Panc1 (cell line): ENCODE measurements around the gene CBARP. TPM values are rescaled to one million over a fixed set of nuclear protein-coding genes. Genes with fewer than 3 reads are reported as not detected.

ENCODE experiments used
- ATAC-seq: fragments of 200-7000 bp; cut with Tn5 transposase; 2 replicates; pipeline ENCODE4 v1.9.1; 2020; ENCODE audit warnings: mild to moderate bottlenecking, moderate library complexity
- BruUV-seq: library from RNA; stranded (reverse); fragments of 400-500 nt; replicated peaks from 2 replicates; lab custom pipeline; 2021; lab: Mats Ljungman, UMichigan
- CTCF ChIA-PET: fragments of 300-600 bp; sonication (Branson Sonifier 250); formaldehyde crosslinking; loops from one replicate; lab custom pipeline; 2022; ENCODE audit warnings: antibody characterized with exemption; lab: Charles Lee
- POLR2A ChIA-PET: fragments of 300-600 bp; sonication (Branson Sonifier 250); formaldehyde crosslinking; loops from one replicate; lab custom pipeline; 2022; ENCODE audit warnings: antibody characterized with exemption; lab: Charles Lee
- DNase-seq: peaks from one replicate; pipeline ENCODE4 v3.0.0-alpha.2; 2010; ENCODE audit warnings: low read depth, low spot score
- H3K27ac ChIP-seq: 2 replicates; pipeline ENCODE4 v1.5.1; 2011; ENCODE audit warnings: mild to moderate bottlenecking, low read length, inconsistent platforms
- H3K27me3 ChIP-seq: fragments of 200-500 bp; sonication (Bioruptor generic); 2 replicates; pipeline ENCODE4 v1.6.0; 2014; ENCODE audit warnings: low read length, inconsistent platforms; ENCODE audit not compliant: control insufficient read depth, insufficient read depth
- H3K36me3 ChIP-seq: fragments of 200-500 bp; sonication (Bioruptor generic); 2 replicates; pipeline ENCODE4 v1.5.1; 2014; ENCODE audit warnings: inconsistent platforms, mild to moderate bottlenecking, low read length, moderate library complexity; ENCODE audit not compliant: control insufficient read depth, insufficient read depth
- H3K4me1 ChIP-seq: 2 replicates; pipeline ENCODE4 v1.5.1; 2011; ENCODE audit warnings: inconsistent platforms, mild to moderate bottlenecking, low read length, moderate library complexity; ENCODE audit not compliant: control insufficient read depth, insufficient read depth
- H3K4me3 ChIP-seq, 2 experiments: 2 replicates each; pipeline ENCODE4 v1.5.1; 2011 to 2012; ENCODE audit warnings: low read depth in 2 of 2, low read length in 2 of 2, mild to moderate bottlenecking in 2 of 2, inconsistent platforms in 1 of 2, moderate library complexity in 1 of 2
- H3K9me3 ChIP-seq: fragments of 200-500 bp; sonication (Bioruptor generic); 2 replicates; pipeline ENCODE4 v1.5.1; 2014; ENCODE audit warnings: low read depth, mild to moderate bottlenecking, inconsistent platforms, low read length, moderate library complexity; ENCODE audit not compliant: control insufficient read depth, insufficient read depth
- POLR2AphosphoS5 ChIP-seq: IDR thresholded peaks from 2 replicates; pipeline ENCODE4 v1.6.1; 2012; ENCODE audit warnings: mild to moderate bottlenecking, low read depth, low read length, moderate library complexity
- SIN3A ChIP-seq: IDR thresholded peaks from 2 replicates; pipeline ENCODE4 v1.6.1; 2012; ENCODE audit warnings: low read depth, mild to moderate bottlenecking, low read length, moderate library complexity, borderline replicate concordance; ENCODE audit not compliant: insufficient read depth
- TCF7L2 ChIP-seq: IDR thresholded peaks from 2 replicates; pipeline ENCODE4 v1.6.1; 2011; ENCODE audit warnings: mild to moderate bottlenecking, low read depth, low read length, inconsistent platforms
- in situ Hi-C: cut with HindIII; loops from 2 replicates; pipeline ENCODE4 v1.10.0; 2016; ENCODE audit warnings: low sequenced_read_pairs, low pct_unique_long_range_greater_than_20kb
- intact Hi-C: fragments of 100-400 bp; cut with micrococcal nuclease; formaldehyde crosslinking; loops from one replicate; pipeline ENCODE4 v1.10.0; 2022; ENCODE audit not compliant: unreplicated experiment
- total RNA-seq: library from RNA; stranded (reverse); gene quantifications from one replicate; pipeline ENCODE4 v1.2.1, GENCODE V29; 2021; ENCODE audit not compliant: unreplicated experiment
- TF ChIP-seq, protein P1 (sequence below), 2 experiments: IDR thresholded peaks; 2 replicates each; pipeline ENCODE4 v1.6.1; 2011 to 2012; ENCODE audit warnings: low read depth in 2 of 2, control low read depth in 1 of 2, low read length in 1 of 2, mild to moderate bottlenecking in 1 of 2, moderate library complexity in 1 of 2; ENCODE audit not compliant: insufficient read depth in 1 of 2
- TF ChIP-seq, protein P2 (sequence below): fragments of 450-650 bp; IDR thresholded peaks from 2 replicates; pipeline ENCODE4 v1.5.1; 2017; ENCODE audit warnings: mild to moderate bottlenecking

Gene CBARP
- total RNA-seq, 1 experiment from 2014 or later = 14.5 TPM

DNA sequence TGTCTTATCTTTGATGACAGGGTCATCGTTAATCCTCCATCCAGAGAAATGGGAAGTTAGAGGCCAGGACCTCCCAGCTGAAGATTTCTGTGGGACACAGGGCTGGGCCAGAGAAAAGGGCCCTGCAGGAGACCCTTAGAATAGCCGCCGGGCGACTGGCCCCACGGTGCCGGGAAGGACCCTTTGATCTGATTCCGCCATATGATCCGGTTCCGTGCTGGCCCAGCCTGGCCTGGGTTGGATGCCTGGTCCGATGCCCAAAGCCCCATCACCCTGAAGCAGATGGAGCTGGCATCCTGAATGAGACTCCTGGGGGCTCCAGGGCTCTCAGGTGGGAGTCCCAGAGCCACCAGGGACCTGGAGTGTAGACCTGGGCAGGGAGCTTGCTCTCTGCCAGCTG is 38.3 kb downstream of the CBARP start:
- DNase-seq (no peak), ATAC-seq (no peak)
- Histone ChIP-seq H3K9me3 (no peaks in the 10 kb centered on the region), H3K36me3 (no peaks in the 10 kb centered on the region), H3K4me1 (peaks cover 12% of the 10 kb centered on the region; the same call in 1 of the 2 replicates), H3K27ac (no peak overlapping the region), H3K4me3 (no peak overlapping the region), H3K27me3 (no peaks in the 10 kb centered on the region)
- CTCF ChIA-PET = no interaction called here
- TF ChIP-seq SIN3A (no peak), TCF7L2 (no peak), POLR2AphosphoS5 (no peak)
- POLR2A ChIA-PET = no interaction called here
- intact Hi-C loops (no loop called here), in situ Hi-C loops (no loop called here)
- BruUV-seq = no TSS peak

DNA sequence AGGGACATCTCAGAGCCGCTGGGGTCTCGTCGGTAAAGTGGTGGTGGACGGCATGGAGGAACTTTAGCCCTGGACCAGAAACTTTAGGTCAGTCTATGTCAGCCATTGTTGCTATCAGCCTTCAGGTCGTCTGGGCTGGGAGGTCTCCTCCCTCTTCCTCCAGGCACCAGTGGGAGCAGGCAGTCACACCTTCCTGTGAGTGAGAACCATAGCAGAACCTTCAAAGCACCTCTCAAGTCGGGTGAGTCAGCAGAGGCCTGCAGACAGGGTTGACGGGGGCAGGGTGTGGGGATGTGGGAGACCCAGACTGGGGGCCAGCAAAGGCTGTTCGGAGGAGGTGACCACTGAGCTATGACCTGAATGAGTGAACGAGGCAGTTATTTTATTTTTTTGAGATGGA is 48.4 kb downstream of the CBARP start:
- intact Hi-C loops (no loop called here), in situ Hi-C loops (no loop called here)
- Histone ChIP-seq H3K27ac (peak overlapping the region; percentile 69), H3K27me3 (no peaks in the 10 kb centered on the region), H3K36me3 (no peaks in the 10 kb centered on the region), H3K4me3 (no peak overlapping the region), H3K9me3 (no peaks in the 10 kb centered on the region), H3K4me1 (peaks cover 7% of the 10 kb centered on the region)
- no TSS peak for BruUV-seq
- DNase-seq (no peak), ATAC-seq (peak; percentile 48; the same call in 1 of the 2 replicates)
- CTCF ChIA-PET = no interaction called here
- POLR2A ChIA-PET = no interaction called here
- TF ChIP-seq, protein P1, sequence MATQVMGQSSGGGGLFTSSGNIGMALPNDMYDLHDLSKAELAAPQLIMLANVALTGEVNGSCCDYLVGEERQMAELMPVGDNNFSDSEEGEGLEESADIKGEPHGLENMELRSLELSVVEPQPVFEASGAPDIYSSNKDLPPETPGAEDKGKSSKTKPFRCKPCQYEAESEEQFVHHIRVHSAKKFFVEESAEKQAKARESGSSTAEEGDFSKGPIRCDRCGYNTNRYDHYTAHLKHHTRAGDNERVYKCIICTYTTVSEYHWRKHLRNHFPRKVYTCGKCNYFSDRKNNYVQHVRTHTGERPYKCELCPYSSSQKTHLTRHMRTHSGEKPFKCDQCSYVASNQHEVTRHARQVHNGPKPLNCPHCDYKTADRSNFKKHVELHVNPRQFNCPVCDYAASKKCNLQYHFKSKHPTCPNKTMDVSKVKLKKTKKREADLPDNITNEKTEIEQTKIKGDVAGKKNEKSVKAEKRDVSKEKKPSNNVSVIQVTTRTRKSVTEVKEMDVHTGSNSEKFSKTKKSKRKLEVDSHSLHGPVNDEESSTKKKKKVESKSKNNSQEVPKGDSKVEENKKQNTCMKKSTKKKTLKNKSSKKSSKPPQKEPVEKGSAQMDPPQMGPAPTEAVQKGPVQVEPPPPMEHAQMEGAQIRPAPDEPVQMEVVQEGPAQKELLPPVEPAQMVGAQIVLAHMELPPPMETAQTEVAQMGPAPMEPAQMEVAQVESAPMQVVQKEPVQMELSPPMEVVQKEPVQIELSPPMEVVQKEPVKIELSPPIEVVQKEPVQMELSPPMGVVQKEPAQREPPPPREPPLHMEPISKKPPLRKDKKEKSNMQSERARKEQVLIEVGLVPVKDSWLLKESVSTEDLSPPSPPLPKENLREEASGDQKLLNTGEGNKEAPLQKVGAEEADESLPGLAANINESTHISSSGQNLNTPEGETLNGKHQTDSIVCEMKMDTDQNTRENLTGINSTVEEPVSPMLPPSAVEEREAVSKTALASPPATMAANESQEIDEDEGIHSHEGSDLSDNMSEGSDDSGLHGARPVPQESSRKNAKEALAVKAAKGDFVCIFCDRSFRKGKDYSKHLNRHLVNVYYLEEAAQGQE (IDR thresholded peaks at IDR 0.05; ENCODE audit: insufficient read depth in 1 of 2, low read depth in 2 of 2, low read length in 1 of 2) = no peak
- TF ChIP-seq TCF7L2 = no peak
- no peak for TF ChIP-seq SIN3A
- no peak for TF ChIP-seq POLR2AphosphoS5
- TF ChIP-seq, protein P2, sequence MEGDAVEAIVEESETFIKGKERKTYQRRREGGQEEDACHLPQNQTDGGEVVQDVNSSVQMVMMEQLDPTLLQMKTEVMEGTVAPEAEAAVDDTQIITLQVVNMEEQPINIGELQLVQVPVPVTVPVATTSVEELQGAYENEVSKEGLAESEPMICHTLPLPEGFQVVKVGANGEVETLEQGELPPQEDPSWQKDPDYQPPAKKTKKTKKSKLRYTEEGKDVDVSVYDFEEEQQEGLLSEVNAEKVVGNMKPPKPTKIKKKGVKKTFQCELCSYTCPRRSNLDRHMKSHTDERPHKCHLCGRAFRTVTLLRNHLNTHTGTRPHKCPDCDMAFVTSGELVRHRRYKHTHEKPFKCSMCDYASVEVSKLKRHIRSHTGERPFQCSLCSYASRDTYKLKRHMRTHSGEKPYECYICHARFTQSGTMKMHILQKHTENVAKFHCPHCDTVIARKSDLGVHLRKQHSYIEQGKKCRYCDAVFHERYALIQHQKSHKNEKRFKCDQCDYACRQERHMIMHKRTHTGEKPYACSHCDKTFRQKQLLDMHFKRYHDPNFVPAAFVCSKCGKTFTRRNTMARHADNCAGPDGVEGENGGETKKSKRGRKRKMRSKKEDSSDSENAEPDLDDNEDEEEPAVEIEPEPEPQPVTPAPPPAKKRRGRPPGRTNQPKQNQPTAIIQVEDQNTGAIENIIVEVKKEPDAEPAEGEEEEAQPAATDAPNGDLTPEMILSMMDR = no peak

DNA sequence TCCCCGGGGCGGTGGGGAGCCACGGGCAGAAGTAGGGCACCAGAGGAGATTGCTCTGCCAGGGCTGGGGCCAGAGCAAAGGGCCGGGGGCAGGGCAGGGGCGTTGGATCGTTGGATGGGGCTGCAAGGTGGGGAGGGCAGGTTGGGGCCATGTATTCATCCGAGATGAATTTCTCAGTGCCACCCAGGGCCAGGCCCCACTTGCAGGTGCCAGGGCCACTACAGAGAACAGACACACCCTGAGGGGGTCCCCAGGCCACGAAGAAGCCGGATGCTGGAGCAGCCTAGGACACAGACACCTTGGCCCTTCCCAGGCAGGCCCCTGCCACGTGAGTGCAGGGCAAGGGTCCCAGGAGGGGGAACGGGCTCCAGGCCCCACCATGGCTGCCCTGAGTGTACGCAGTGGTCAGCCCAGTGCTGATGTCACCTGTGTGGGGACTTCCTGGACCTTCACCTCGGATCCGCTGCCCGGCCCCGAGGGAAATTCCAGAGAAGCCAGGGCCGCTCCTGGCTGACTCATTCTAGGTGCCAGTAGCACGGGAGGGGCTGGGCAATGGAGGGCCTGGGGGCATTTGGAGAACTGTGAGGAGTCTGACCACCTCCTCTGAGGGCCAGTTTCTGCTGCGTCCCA is 54.1 kb downstream of the CBARP start:
- TF ChIP-seq TCF7L2 (no peak), SIN3A (no peak), POLR2AphosphoS5 (peak; percentile 46; the same call in 1 of the 2 replicates)
- TF ChIP-seq, protein P2 = no peak
- TF ChIP-seq, protein P1 (IDR thresholded peaks at IDR 0.05; ENCODE audit: insufficient read depth in 1 of 2, low read depth in 2 of 2, low read length in 1 of 2) = no peak
- intact Hi-C loops = no loop called here
- no TSS peak for BruUV-seq
- ATAC-seq = peak; percentile 90
- in situ Hi-C loops = no loop called here
- no peaks in the 10 kb centered on the region for H3K27me3 ChIP-seq
- no peak for DNase-seq
- peak overlapping the region; percentile 72 for H3K27ac ChIP-seq
- no peaks in the 10 kb centered on the region for H3K9me3 ChIP-seq
- H3K4me3 ChIP-seq = no peak overlapping the region
- H3K4me1 ChIP-seq = peaks cover 48% of the 10 kb centered on the region
- CTCF ChIA-PET = interaction anchor here (0.5 kb wide), 1 partner anchor 11 kb away, joined by 6 read pairs; no protein-coding TSS in a partner anchor
- no peaks in the 10 kb centered on the region for H3K36me3 ChIP-seq
- POLR2A ChIA-PET = no interaction called here
